Measurements from ENCODE around the gene SLCO2A1. TPM values are rescaled to one million over a fixed set of nuclear protein-coding genes. Genes with fewer than 3 reads are reported as not detected.

The SLCO2A1 gene
- total RNA-seq, 2 donors from 2014 or later, result 7.0 to 17.5 TPM

DNA sequence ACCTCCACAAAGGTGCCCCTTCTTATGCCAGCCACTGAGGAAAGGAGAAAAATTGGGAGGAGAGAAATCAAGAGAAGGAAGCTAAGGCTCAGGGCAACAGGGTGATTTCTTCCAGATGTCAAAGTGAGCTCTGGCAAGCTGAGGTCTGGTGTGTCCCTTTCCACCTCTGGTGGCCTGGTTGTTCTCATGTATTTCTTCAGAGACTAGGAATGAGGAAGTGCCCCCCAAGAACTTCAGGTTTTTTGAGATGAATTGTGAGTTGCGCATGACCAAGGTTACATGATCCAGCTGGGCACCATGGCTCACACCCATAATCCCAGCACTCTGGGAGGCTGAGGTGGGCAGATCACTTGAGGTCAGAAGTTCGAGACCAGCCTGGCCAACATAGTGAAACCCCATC is 139.7 kb downstream of the SLCO2A1 start:
- intact Hi-C loops (cut with DNase I), result no loop called here
- no peaks in the 10 kb centered on the region for H3K9me3 ChIP-seq
- WGBS, 2 donors, result 88 to 100% methylated on average over 2 of the region's 2 CpGs
- no peaks in the 10 kb centered on the region for H3K36me3 ChIP-seq (replicated peaks in 1 of 2; ENCODE audit: insufficient read depth in 1 of 2, low read depth in 2 of 2)
- H3K27me3 ChIP-seq, result no peaks in the 10 kb centered on the region
- DNase-seq (no peak), ATAC-seq (no peak)
- peaks cover 12% of the 10 kb centered on the region for H3K4me1 ChIP-seq
- H3K27ac ChIP-seq, result no peak overlapping the region
- H3K4me3 ChIP-seq, result no peak overlapping the region
- TF ChIP-seq CTCF (IDR thresholded peaks at IDR 0.05), result no peak
- no peak for TF ChIP-seq POLR2A (IDR thresholded peaks at IDR 0.05)

- no peaks in the 10 kb centered on the region for H3K9me3 ChIP-seq
- intact Hi-C loops (cut with DNase I), result no loop called here
- peaks cover 5% of the 10 kb centered on the region for H3K4me1 ChIP-seq
- no peaks in the 10 kb centered on the region for H3K36me3 ChIP-seq (replicated peaks in 1 of 2; ENCODE audit: insufficient read depth in 1 of 2, low read depth in 2 of 2)
- DNase-seq (no peak), ATAC-seq (no peak)
- TF ChIP-seq POLR2A (IDR thresholded peaks at IDR 0.05) (no peak), CTCF (IDR thresholded peaks at IDR 0.05) (no peak)
- no peak overlapping the region for H3K4me3 ChIP-seq
- no peaks in the 10 kb centered on the region for H3K27me3 ChIP-seq
- no peak overlapping the region for H3K27ac ChIP-seq
- WGBS, 2 donors, result 86 to 94% methylated on average over 9 of the region's 9 CpGs
Measured at GRCh38 chr3:133888726-133889340, 140.9 kb downstream of the SLCO2A1 start.

- no peak overlapping the region for H3K4me3 ChIP-seq
- 61 to 75% methylated on average over 6 to 8 of the region's 8 CpGs for WGBS, 2 donors
- H3K27me3 ChIP-seq, result no peaks in the 10 kb centered on the region
- DNase-seq (no peak), ATAC-seq (no peak)
- no peaks in the 10 kb centered on the region for H3K36me3 ChIP-seq (replicated peaks in 1 of 2; ENCODE audit: insufficient read depth in 1 of 2, low read depth in 2 of 2)
- H3K4me1 ChIP-seq, result peaks cover 5% of the 10 kb centered on the region
- intact Hi-C loops (cut with DNase I), result no loop called here
- no peaks in the 10 kb centered on the region for H3K9me3 ChIP-seq
- no peak overlapping the region for H3K27ac ChIP-seq
- TF ChIP-seq POLR2A (IDR thresholded peaks at IDR 0.05) (no peak), CTCF (IDR thresholded peaks at IDR 0.05) (no peak)
Measured at GRCh38 chr3:133887803-133888703, 141.7 kb downstream of the SLCO2A1 start.

- Histone ChIP-seq H3K36me3 (replicated peaks in 1 of 2; ENCODE audit: insufficient read depth in 1 of 2, low read depth in 2 of 2) (no peaks in the 10 kb centered on the region), H3K27me3 (no peaks in the 10 kb centered on the region), H3K27ac (no peak overlapping the region), H3K4me1 (peaks cover under 1% of the 10 kb centered on the region), H3K4me3 (no peak overlapping the region), H3K9me3 (no peaks in the 10 kb centered on the region)
- intact Hi-C loops (cut with DNase I), result no loop called here
- DNase-seq (no peak), ATAC-seq (no peak)
- no peak for TF ChIP-seq POLR2A (IDR thresholded peaks at IDR 0.05)
- TF ChIP-seq CTCF (IDR thresholded peaks at IDR 0.05), result no peak
- WGBS, 2 donors, result 81 to 82% methylated on average over 4 of the region's 4 CpGs
Measured at GRCh38 chr3:133887074-133887802, 142.5 kb downstream of the SLCO2A1 start.

Measured in body of pancreas (tissue), 4 donors.